A549 (cell line): Measurements from ENCODE around the gene MYH10.

Source experiments
- CEBPB ChIP-seq, 2 experiments: fragments of >200 bp in 1 of 2; sonication (Bioruptor Twin) in 1 of 2; formaldehyde crosslinking in 1 of 2; IDR thresholded peaks; 2 replicates each; pipeline ENCODE4 v1.6.1; 2012 to 2016
- JUNB ChIP-seq: fragments of >200 bp; sonication (Bioruptor Twin); formaldehyde crosslinking; IDR thresholded peaks from 2 replicates; pipeline ENCODE4 v1.6.1; 2016
- MAFK ChIP-seq: fragments of 450-650 bp; IDR thresholded peaks from 2 replicates; pipeline ENCODE4 v1.6.1; 2014; ENCODE audit not compliant: partially characterized antibody
- MAZ ChIP-seq: fragments of 150-350 bp; IDR thresholded peaks from 2 replicates; pipeline ENCODE4 v1.6.1; 2014; ENCODE audit warnings: antibody characterized with exemption, low read depth, low read length, borderline replicate concordance
- POLR2A ChIP-seq: IDR thresholded peaks from 2 replicates; pipeline ENCODE4 v1.6.1; 2012; ENCODE audit warnings: mild to moderate bottlenecking, low read length
- RCOR1 ChIP-seq: fragments of 150-350 bp; IDR thresholded peaks from 2 replicates; pipeline ENCODE4 v1.6.1; 2014; ENCODE audit warnings: antibody characterized with exemption, low read length, low read depth
- REST ChIP-seq: fragments of 200-600 bp; sonication (generic); IDR thresholded peaks from 2 replicates; pipeline ENCODE4 v1.6.1; 2016; ENCODE audit warnings: antibody characterized with exemption, mild to moderate bottlenecking, moderate library complexity
- RFX5 ChIP-seq: fragments of 450-650 bp; IDR thresholded peaks from 2 replicates; pipeline ENCODE4 v1.7.1; 2014; ENCODE audit warnings: antibody characterized with exemption, mild to moderate bottlenecking, moderate library complexity
- SMC3 ChIP-seq: fragments of >200 bp; sonication (Bioruptor Twin); formaldehyde crosslinking; IDR thresholded peaks from 3 replicates; pipeline ENCODE4 v1.6.1; 2018; ENCODE audit warnings: inconsistent platforms
- TF ChIP-seq, protein P1 (sequence below): fragments of >200 bp; sonication (Bioruptor Twin); formaldehyde crosslinking; IDR thresholded peaks from 3 replicates; pipeline ENCODE4 v1.5.1; 2016
- TF ChIP-seq, protein P2 (sequence below): fragments of 450-650 bp; IDR thresholded peaks from 2 replicates; pipeline ENCODE4 v1.6.1; 2014; ENCODE audit warnings: antibody characterized with exemption

- TF ChIP-seq REST, result no peak
- no peak for TF ChIP-seq POLR2A
- TF ChIP-seq, protein P1, sequence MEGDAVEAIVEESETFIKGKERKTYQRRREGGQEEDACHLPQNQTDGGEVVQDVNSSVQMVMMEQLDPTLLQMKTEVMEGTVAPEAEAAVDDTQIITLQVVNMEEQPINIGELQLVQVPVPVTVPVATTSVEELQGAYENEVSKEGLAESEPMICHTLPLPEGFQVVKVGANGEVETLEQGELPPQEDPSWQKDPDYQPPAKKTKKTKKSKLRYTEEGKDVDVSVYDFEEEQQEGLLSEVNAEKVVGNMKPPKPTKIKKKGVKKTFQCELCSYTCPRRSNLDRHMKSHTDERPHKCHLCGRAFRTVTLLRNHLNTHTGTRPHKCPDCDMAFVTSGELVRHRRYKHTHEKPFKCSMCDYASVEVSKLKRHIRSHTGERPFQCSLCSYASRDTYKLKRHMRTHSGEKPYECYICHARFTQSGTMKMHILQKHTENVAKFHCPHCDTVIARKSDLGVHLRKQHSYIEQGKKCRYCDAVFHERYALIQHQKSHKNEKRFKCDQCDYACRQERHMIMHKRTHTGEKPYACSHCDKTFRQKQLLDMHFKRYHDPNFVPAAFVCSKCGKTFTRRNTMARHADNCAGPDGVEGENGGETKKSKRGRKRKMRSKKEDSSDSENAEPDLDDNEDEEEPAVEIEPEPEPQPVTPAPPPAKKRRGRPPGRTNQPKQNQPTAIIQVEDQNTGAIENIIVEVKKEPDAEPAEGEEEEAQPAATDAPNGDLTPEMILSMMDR, result no peak
- no peak for TF ChIP-seq MAFK
- no peak for TF ChIP-seq MAZ
- no peak for TF ChIP-seq JUNB
- no peak for TF ChIP-seq RCOR1
- TF ChIP-seq SMC3, result no peak
- no peak for TF ChIP-seq CEBPB (IDR thresholded peaks at IDR 0.05)
- TF ChIP-seq, protein P2, sequence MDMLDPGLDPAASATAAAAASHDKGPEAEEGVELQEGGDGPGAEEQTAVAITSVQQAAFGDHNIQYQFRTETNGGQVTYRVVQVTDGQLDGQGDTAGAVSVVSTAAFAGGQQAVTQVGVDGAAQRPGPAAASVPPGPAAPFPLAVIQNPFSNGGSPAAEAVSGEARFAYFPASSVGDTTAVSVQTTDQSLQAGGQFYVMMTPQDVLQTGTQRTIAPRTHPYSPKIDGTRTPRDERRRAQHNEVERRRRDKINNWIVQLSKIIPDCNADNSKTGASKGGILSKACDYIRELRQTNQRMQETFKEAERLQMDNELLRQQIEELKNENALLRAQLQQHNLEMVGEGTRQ, result no peak
- no peak for TF ChIP-seq RFX5
Measured at GRCh38 chr17:8488901-8489300, 141.6 kb downstream of the MYH10 start.
